Heart left ventricle (tissue), 16 donors: ENCODE measurements around the gene PLA2G4A. TPM values are rescaled to one million over a fixed set of nuclear protein-coding genes. Genes with fewer than 3 reads are reported as not detected.

Source experiments
- ATAC-seq, 4 donors: fragments of 200-7000 bp; cut with Tn5 transposase; one replicate each; pipeline ENCODE4 v1.9.1; 2020 to 2022; ENCODE audit warnings: moderate library complexity in 4 of 4, mild to moderate bottlenecking in 3 of 4, moderate number of reproducible peaks in 1 of 4
- DNase-seq, 5 donors: peaks; one replicate each; pipeline ENCODE4 v3.0.0-alpha.2; 2020
- H3K27ac ChIP-seq, 12 donors: fragments of 200-600 bp; sonication (generic) in 4 of 12; one replicate each; pipeline versions ENCODE4 v1.5.0 to v1.8.0; 2016 to 2022; ENCODE audit warnings: mild to moderate bottlenecking in 2 of 12
- H3K27me3 ChIP-seq, 9 donors: fragments of 200-600 bp; sonication (generic) in 2 of 9; one replicate each; pipeline versions ENCODE4 v1.5.1 to v1.8.0; 2016 to 2022; ENCODE audit warnings: mild to moderate bottlenecking in 3 of 9
- H3K36me3 ChIP-seq, 9 donors: fragments of 200-600 bp; sonication (generic) in 2 of 9; one replicate each; pipeline versions ENCODE4 v1.5.0 to v1.8.0; 2018 to 2022; ENCODE audit warnings: mild to moderate bottlenecking in 2 of 9
- H3K4me1 ChIP-seq, 12 donors: fragments of 200-600 bp; sonication (generic) in 4 of 12; one replicate each; pipeline versions ENCODE4 v1.5.0 to v1.8.0; 2016 to 2022; ENCODE audit warnings: mild to moderate bottlenecking in 3 of 12
- H3K4me3 ChIP-seq, 12 donors: fragments of 200-600 bp; sonication (generic) in 4 of 12; one replicate each; pipeline versions ENCODE4 v1.5.0 to v1.8.0; 2017 to 2022; ENCODE audit warnings: mild to moderate bottlenecking in 9 of 12, moderate library complexity in 4 of 12
- H3K9me3 ChIP-seq, 12 donors: fragments of 200-600 bp; sonication (generic) in 4 of 12; one replicate each; pipeline versions ENCODE4 v1.5.0 to v1.8.0; 2016 to 2022; ENCODE audit warnings: mild to moderate bottlenecking in 1 of 12
- POLR2A ChIP-seq, 2 donors: fragments of 450-650 bp; IDR thresholded peaks; one replicate each; pipeline ENCODE4 v1.6.1; 2017; ENCODE audit warnings: antibody characterized with exemption in 2 of 2, mild to moderate bottlenecking in 2 of 2, moderate library complexity in 2 of 2
- WGBS, 4 donors: extraction: QIAGEN DNeasy Blood & Tissue Kit in 2 of 4; methylation state at CpG; one replicate each; pipeline versions ENCODE4 v1.1.5 to v1.1.7; 2013 to 2018; 5-methylcytosine and 5-hydroxymethylcytosine counted together
- intact Hi-C, 10 donors: fragments of 100-400 bp; cut with DNase I; formaldehyde crosslinking; loops; one replicate each; pipeline versions ENCODE4 v1.11.1 to v1.14.2; 2022
- polyA plus RNA-seq, 2 donors: library from polyadenylated mRNA; stranded (reverse); fragments of 200-250 nt; gene quantifications; one replicate each; pipeline ENCODE4 v1.2.3, GENCODE V29; 2013
- total RNA-seq, 9 donors: library from RNA; depleted of rRNA in 2 of 9; stranded (reverse); fragments of >200 nt in 2 of 9; fragmentation: NEBNext Ultra II Directional in 3 of 9; extraction: Animal tissue kit (Norgen Biotek cat#: 25700) in 3 of 9; gene quantifications; one replicate each; pipeline versions ENCODE4 v1.1.0 to v1.2.4, GENCODE V29; 2016 to 2023
- TF ChIP-seq, protein P1 (sequence below), 12 donors: fragments of 200-600 bp; sonication (generic) in 4 of 12; IDR thresholded peaks; one replicate each; pipeline versions ENCODE4 v1.5.0 to v1.8.0; 2018 to 2022; ENCODE audit warnings: antibody characterized with exemption in 12 of 12, mild to moderate bottlenecking in 5 of 12
- donor health status: ischemic (EF 13 %, LVEDD 7.1; RV severe dilation, severe dysfunction).
- donor health status: healthy with polysubstance abuse.
- donor health status: DM: no; HTN: yes; CAD: no.
- donor health status: DM: no; HTN: no; CAD: no.
- donor health status: ischemic (EF 25% LVEDD 6.9; RV normal size, moderate dysfunction).
- donor health status: ischemic (EF 25% LVEDD 5.7; RV mildly dilated, moderate dysfunction).
- donor health status: healthy.
- donor health status: DM: yes; HTN: yes; CAD: no.
- donor health status: ischemic (EF 35%, LVEDD 5.7; RV mildly dilated, moderate dysfunction).
- donor health status: nonischemic (EF 11% LVEDD 7.7; RV severe dilation, severe dysfunction).
- donor health status: DM: yes; HTN: yes; CAD: no.
- donor health status: PGD.
- donor health status: ischemic (EF 29% LVEDD 5.4; RV normal size, mild dysfunction).
- donor health status: nonischemic (EF 23%, LVEDD 6.1; RV moderate dilation, normal function).

The PLA2G4A gene
- total and polyA plus RNA-seq, 11 donors: 0.91 to 5.8 (median 1.8) TPM

DNA sequence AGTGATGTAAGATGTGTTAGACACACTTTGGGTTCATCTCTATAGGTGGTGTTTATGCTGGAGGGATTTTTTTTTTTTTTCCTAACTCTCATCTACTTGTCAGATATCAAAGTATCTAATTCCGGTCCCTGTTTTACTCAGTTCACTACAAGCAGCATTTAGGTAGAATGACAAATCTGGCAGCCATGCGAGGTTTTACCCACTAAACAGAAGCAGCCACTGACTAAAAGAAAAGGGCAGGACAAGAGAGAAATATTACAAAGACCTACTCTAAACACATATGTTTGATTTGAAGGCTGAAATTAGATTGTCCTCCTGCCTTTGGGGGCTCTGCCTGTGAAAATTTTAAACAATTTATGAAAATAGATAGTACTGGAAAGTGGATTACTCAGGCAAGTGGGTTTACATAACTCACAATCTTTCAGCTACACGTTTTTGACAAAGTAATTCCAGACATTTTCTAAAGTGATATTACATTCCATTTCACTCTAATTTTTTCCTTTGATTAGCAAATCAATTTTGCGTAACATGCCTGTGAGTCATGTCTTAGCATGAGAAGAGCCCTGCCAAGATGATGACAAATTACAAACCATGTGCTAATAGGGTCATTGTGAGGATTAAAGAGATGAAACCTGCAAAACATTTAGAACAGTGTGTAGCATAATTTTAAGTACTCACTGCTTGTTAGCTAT, 172.6 kb downstream of the PLA2G4A start:
- no peaks in the 10 kb centered on the region for H3K36me3 ChIP-seq
- no peak overlapping the region for H3K27ac ChIP-seq
- intact Hi-C loops: no loop called here
- ATAC-seq (peak in 1 of 4 donors; percentile 33), DNase-seq (no peak)
- H3K27me3 ChIP-seq: no peaks in the 10 kb centered on the region
- TF ChIP-seq, protein P1, sequence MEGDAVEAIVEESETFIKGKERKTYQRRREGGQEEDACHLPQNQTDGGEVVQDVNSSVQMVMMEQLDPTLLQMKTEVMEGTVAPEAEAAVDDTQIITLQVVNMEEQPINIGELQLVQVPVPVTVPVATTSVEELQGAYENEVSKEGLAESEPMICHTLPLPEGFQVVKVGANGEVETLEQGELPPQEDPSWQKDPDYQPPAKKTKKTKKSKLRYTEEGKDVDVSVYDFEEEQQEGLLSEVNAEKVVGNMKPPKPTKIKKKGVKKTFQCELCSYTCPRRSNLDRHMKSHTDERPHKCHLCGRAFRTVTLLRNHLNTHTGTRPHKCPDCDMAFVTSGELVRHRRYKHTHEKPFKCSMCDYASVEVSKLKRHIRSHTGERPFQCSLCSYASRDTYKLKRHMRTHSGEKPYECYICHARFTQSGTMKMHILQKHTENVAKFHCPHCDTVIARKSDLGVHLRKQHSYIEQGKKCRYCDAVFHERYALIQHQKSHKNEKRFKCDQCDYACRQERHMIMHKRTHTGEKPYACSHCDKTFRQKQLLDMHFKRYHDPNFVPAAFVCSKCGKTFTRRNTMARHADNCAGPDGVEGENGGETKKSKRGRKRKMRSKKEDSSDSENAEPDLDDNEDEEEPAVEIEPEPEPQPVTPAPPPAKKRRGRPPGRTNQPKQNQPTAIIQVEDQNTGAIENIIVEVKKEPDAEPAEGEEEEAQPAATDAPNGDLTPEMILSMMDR (IDR thresholded peaks at IDR 0.05): no peak
- no peak for TF ChIP-seq POLR2A (IDR thresholded peaks at IDR 0.05)
- no peak overlapping the region for H3K4me3 ChIP-seq
- WGBS, 4 donors: 65 to 73% (median 69%) methylated on average over 4 of the region's 4 CpGs
- H3K9me3 ChIP-seq: no peaks in the 10 kb centered on the region
- no peaks in the 10 kb centered on the region for H3K4me1 ChIP-seq

DNA sequence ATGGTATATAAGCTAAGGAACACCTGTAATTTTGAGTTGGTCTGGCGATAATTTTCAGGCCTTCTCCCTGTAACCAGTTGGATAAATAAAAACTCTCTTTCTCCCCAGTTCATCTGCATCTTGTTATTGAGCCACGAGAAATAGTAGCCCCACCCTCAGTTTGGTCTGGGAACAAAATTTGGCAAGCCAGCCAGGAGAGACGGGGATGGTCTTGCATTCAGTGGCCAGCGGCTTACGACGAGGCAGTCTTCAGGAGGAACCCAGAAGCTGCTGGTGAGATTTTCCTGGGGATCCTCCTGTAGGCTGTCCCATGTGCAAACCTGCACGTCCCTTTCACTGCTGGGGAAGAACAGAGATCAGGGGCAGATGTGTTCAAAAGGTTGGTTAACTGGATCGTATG, 174.6 kb downstream of the PLA2G4A start:
- no peak for DNase-seq
- no peaks in the 10 kb centered on the region for H3K36me3 ChIP-seq
- H3K9me3 ChIP-seq: peaks cover 0 to 8% (median 0%) of the 10 kb centered on the region in 12 donors
- 85 to 92% (median 89%) methylated on average over 7 to 8 of the region's 8 CpGs for WGBS, 4 donors
- no peak for TF ChIP-seq POLR2A (IDR thresholded peaks at IDR 0.05)
- TF ChIP-seq, protein P1 (IDR thresholded peaks at IDR 0.05): no peak
- no peak overlapping the region for H3K27ac ChIP-seq
- no peak overlapping the region for H3K4me3 ChIP-seq
- no peaks in the 10 kb centered on the region for H3K4me1 ChIP-seq
- ATAC-seq: no peak
- intact Hi-C loops: no loop called here
- no peaks in the 10 kb centered on the region for H3K27me3 ChIP-seq

DNA sequence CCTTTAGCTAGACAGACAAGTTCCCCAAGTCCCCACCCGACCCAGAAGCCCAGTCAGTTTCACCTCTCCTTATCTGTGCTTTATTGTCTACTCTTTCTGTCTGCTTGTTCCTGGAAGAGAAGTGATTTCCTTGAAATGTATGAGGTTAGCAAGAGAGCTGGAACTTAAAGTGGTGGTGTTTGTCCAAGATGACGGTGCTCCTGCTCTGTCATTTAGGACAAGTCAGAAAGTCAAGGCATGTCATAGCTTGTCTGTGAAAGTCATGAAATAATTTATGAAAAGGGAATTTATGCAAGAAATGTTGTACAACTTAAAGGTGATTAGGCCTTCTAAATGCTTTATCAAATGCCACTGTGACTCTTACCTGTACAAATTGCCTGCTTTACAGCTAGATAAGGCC, 178.1 kb downstream of the PLA2G4A start:
- ATAC-seq (no peak), DNase-seq (no peak)
- no peak for TF ChIP-seq POLR2A (IDR thresholded peaks at IDR 0.05)
- TF ChIP-seq, protein P1 (IDR thresholded peaks at IDR 0.05): no peak
- H3K4me3 ChIP-seq: no peak overlapping the region
- intact Hi-C loops: no loop called here
- no peaks in the 10 kb centered on the region for H3K36me3 ChIP-seq
- no peaks in the 10 kb centered on the region for H3K27me3 ChIP-seq
- H3K4me1 ChIP-seq: no peaks in the 10 kb centered on the region
- H3K9me3 ChIP-seq: peaks cover 0 to 13% (median 0%) of the 10 kb centered on the region in 12 donors
- WGBS, 4 donors: 68 to 73% (median 70%) methylated on average over 2 of the region's 2 CpGs
- no peak overlapping the region for H3K27ac ChIP-seq

DNA sequence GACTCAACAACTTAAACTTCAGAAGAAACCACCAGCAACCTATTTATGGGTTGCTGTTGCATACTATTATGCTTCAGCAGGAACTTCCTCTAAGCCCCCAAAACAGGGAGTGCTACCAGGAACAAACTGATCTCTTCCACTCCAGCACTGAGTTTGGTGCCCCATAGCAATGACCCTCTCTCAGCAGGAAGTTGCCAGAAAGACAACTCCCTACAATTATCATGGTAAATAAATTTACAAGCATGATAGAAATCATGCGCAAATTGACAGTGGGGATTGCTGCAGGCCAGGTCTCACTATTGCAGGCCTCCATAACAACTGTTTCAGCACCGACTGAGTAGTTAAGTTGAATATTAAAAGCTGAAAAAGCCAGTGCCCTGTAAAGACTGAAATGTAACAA, 180.6 kb downstream of the PLA2G4A start:
- H3K4me3 ChIP-seq: no peak overlapping the region
- no peak for TF ChIP-seq POLR2A (IDR thresholded peaks at IDR 0.05)
- TF ChIP-seq, protein P1 (IDR thresholded peaks at IDR 0.05): no peak
- H3K4me1 ChIP-seq: no peaks in the 10 kb centered on the region
- no peaks in the 10 kb centered on the region for H3K36me3 ChIP-seq
- H3K9me3 ChIP-seq: peaks cover 0 to 13% (median 0%) of the 10 kb centered on the region in 12 donors
- 74 to 80% (median 78%) methylated on average over 2 of the region's 2 CpGs for WGBS, 4 donors
- no peak for DNase-seq
- intact Hi-C loops: no loop called here
- ATAC-seq: no peak
- H3K27me3 ChIP-seq: no peaks in the 10 kb centered on the region
- H3K27ac ChIP-seq: no peak overlapping the region
